K562 (cell line): ENCODE measurements around the gene FOXE1. TPM values are rescaled to one million over a fixed set of nuclear protein-coding genes. Genes with fewer than 3 reads are reported as not detected.

ENCODE experiments used
- ATAC-seq: fragments of 200-7000 bp; cut with Tn5 transposase; 3 replicates; pipeline ENCODE4 v1.9.1; 2020; ENCODE audit warnings: moderate library complexity
- BruUV-seq: library from RNA; stranded (reverse); fragments of 400-500 nt; replicated peaks from 2 replicates; lab custom pipeline; 2021; lab: Mats Ljungman, UMichigan
- CTCF ChIA-PET: fragments of 300-600 bp; formaldehyde crosslinking; extraction: SDS; loops from one replicate; lab custom pipeline; 2021; ENCODE audit warnings: low intra/inter-chr PET ratio; lab: Yijun Ruan, JAX
- POLR2A ChIA-PET: fragments of 300-600, 350-650 bp; sonication (Branson Sonifier 250); formaldehyde crosslinking; extraction: SDS; loops from one replicate; lab custom pipeline; 2021; ENCODE audit warnings: antibody characterized with exemption, inconsistent platforms; lab: Yijun Ruan, JAX
- DNase-seq, 4 experiments: peaks; one replicate each; pipeline versions ENCODE4 v3.0.0 to v3.0.0-alpha.2; 2011 to 2018; ENCODE audit warnings: low spot score in 3 of 4, mixed read lengths in 3 of 4; ENCODE audit errors: extremely low read depth in 1 of 4
- FAIRE-seq: peaks from 2 replicates; lab custom pipeline; 2011; peaks lifted over from hg19 to GRCh38; lab: Jason Lieb, UNC
- H2AFZ ChIP-seq: 2 replicates; pipeline ENCODE4 v1.6.0; 2011; ENCODE audit warnings: low read depth, low read length, control low read depth, inconsistent platforms
- H3K27ac ChIP-seq: fragments of 200-600 bp; 3 replicates; pipeline ENCODE4 v1.8.0; 2011; ENCODE audit warnings: low read depth, mild to moderate bottlenecking, control low read depth, inconsistent platforms, low read length, moderate library complexity, mixed read lengths; ENCODE audit errors: extremely low read depth
- H3K27me3 ChIP-seq, 2 experiments: fragments of 300-600 bp in 1 of 2; 2 replicates in 1 of 2; 3 replicates in 1 of 2; pipeline versions ENCODE4 v1.6.0 to v1.8.0; 2011; ENCODE audit warnings: inconsistent platforms in 2 of 2, low read length in 2 of 2, mild to moderate bottlenecking in 1 of 2, mixed read lengths in 1 of 2, moderate library complexity in 1 of 2; ENCODE audit not compliant: control insufficient read depth in 2 of 2, insufficient read depth in 2 of 2
- H3K36me3 ChIP-seq: fragments of 300-600 bp; 3 replicates; pipeline ENCODE4 v1.8.0; 2011; ENCODE audit warnings: mild to moderate bottlenecking, low read length, inconsistent platforms; ENCODE audit not compliant: control insufficient read depth, insufficient read depth
- H3K4me1 ChIP-seq, 2 experiments: fragments of 200-600 bp in 1 of 2; replicated peaks in 1 of 2; 2 replicates in 1 of 2; 3 replicates in 1 of 2; pipeline versions ENCODE4 v1.5.1 to v1.8.0; 2011; ENCODE audit warnings: inconsistent platforms in 2 of 2, low read length in 2 of 2, mild to moderate bottlenecking in 1 of 2, mixed read lengths in 1 of 2, moderate library complexity in 1 of 2; ENCODE audit not compliant: control insufficient read depth in 2 of 2, insufficient read depth in 2 of 2
- H3K4me2 ChIP-seq: 2 replicates; pipeline ENCODE4 v1.6.1; 2011; ENCODE audit warnings: low read length, control low read depth, inconsistent platforms, mixed read lengths; ENCODE audit not compliant: insufficient read depth
- H3K4me3 ChIP-seq: fragments of 200-600 bp; sonication (generic), shearing (Covaris generic); 2 replicates; pipeline ENCODE4 v1.5.1; 2016; ENCODE audit warnings: control low read depth, inconsistent platforms
- H3K79me2 ChIP-seq: fragments of 200-600 bp; 3 replicates; pipeline ENCODE4 v1.8.0; 2011; ENCODE audit warnings: low read length, inconsistent platforms; ENCODE audit not compliant: control insufficient read depth, insufficient read depth
- H3K9ac ChIP-seq, 2 experiments: 2 replicates each; pipeline versions ENCODE4 v1.6.0 to v1.6.1; 2011; ENCODE audit warnings: low read depth in 2 of 2, low read length in 2 of 2, control low read depth in 1 of 2, inconsistent platforms in 1 of 2, mild to moderate bottlenecking in 1 of 2, mixed read lengths in 1 of 2; ENCODE audit not compliant: insufficient read depth in 1 of 2
- H3K9me1 ChIP-seq: one replicate; pipeline ENCODE4 v1.6.0; 2011; ENCODE audit warnings: inconsistent platforms, mild to moderate bottlenecking, low read length, moderate library complexity; ENCODE audit not compliant: control insufficient read depth, insufficient read depth
- H3K9me3 ChIP-seq: replicated peaks from 2 replicates; pipeline ENCODE4 v1.5.1; 2011; ENCODE audit warnings: low read depth, low read length, inconsistent platforms; ENCODE audit not compliant: control insufficient read depth, insufficient read depth
- H4K20me1 ChIP-seq: replicated peaks from 2 replicates; pipeline ENCODE4 v1.6.1; 2011; ENCODE audit warnings: low read length, inconsistent platforms, mixed read lengths; ENCODE audit not compliant: control insufficient read depth, insufficient read depth
- CTCF ChIP-seq, 3 experiments: IDR thresholded peaks in 2 of 3; conservative IDR thresholded peaks in 1 of 3; 2 replicates each; pipeline ENCODE4 v1.5.1; 2011 to 2012; ENCODE audit warnings: low read length in 3 of 3, mild to moderate bottlenecking in 3 of 3, control low read depth in 2 of 3, improper control_type of control experiment in 1 of 3, inconsistent platforms in 1 of 3, low read depth in 1 of 3, mixed read lengths in 1 of 3, moderate library complexity in 1 of 3; ENCODE audit not compliant: insufficient read depth in 2 of 3
- E2F6 ChIP-seq, 2 experiments: IDR thresholded peaks; 2 replicates each; pipeline ENCODE4 v1.6.1; 2011; ENCODE audit warnings: borderline replicate concordance in 1 of 2, control low read depth in 1 of 2, low read depth in 1 of 2, low read length in 1 of 2, mild to moderate bottlenecking in 1 of 2, mixed read lengths in 1 of 2, moderate library complexity in 1 of 2; ENCODE audit not compliant: insufficient read depth in 1 of 2, insufficient read length in 1 of 2, poor library complexity in 1 of 2, severe bottlenecking in 1 of 2; ENCODE audit errors: extremely low read depth in 1 of 2
- MXD1 ChIP-seq: fragments of 250-450 bp; sonication (Bioruptor Pico); IDR thresholded peaks from 2 replicates; pipeline ENCODE4 v1.8.0; 2021; ENCODE audit warnings: borderline replicate concordance, mild to moderate bottlenecking, moderate library complexity; ENCODE audit not compliant: poor library complexity, severe bottlenecking
- NONO ChIP-seq, 2 experiments: fragments of 200-400 bp in 1 of 2; fragments of 450-650 bp in 1 of 2; formaldehyde crosslinking in 1 of 2; IDR thresholded peaks; 2 replicates each; pipeline ENCODE4 v1.6.1; 2017; ENCODE audit warnings: low read depth in 2 of 2, mild to moderate bottlenecking in 2 of 2, moderate library complexity in 2 of 2, low read length in 1 of 2
- POLR2H ChIP-seq: IDR thresholded peaks from 2 replicates; pipeline ENCODE4 v1.6.1; 2016; ENCODE audit warnings: missing genetic modification characterization, low read depth, mild to moderate bottlenecking, control low read depth, missing compliant biosample characterization, moderate library complexity
- POLR3A ChIP-seq: IDR thresholded peaks from 2 replicates; pipeline ENCODE4 v1.6.1; 2011; ENCODE audit warnings: borderline replicate concordance, mild to moderate bottlenecking, moderate library complexity; ENCODE audit not compliant: insufficient read length, insufficient read depth; ENCODE audit errors: extremely low read depth
- RAD21 ChIP-seq, 2 experiments: fragments of 250-450 bp in 1 of 2; fragments of 450-650 bp in 1 of 2; sonication (Bioruptor Pico) in 1 of 2; formaldehyde crosslinking in 1 of 2; IDR thresholded peaks in 1 of 2; conservative IDR thresholded peaks in 1 of 2; 2 replicates each; pipeline versions ENCODE4 v1.4.0 to v1.8.0; 2020 to 2022; ENCODE audit warnings: mild to moderate bottlenecking in 2 of 2, moderate library complexity in 1 of 2
- ZNF12 ChIP-seq: sonication (generic); formaldehyde crosslinking; IDR thresholded peaks from 2 replicates; pipeline ENCODE4 v1.4.0; 2020; ENCODE audit warnings: mild to moderate bottlenecking, missing genetic modification reagents
- ZNF778 ChIP-seq: fragments of 450-650 bp; formaldehyde crosslinking; IDR thresholded peaks from 2 replicates; pipeline ENCODE4 v1.4.0; 2020; ENCODE audit warnings: mild to moderate bottlenecking, moderate library complexity
- WGBS: fragments of 100-300 bp; shearing (Covaris generic); methylation state at CpG from one replicate; pipeline ENCODE4 v1.1.6; 2016; ENCODE audit warnings: low coverage, mixed read lengths; ENCODE audit not compliant: insufficient coverage; ENCODE audit errors: missing lambda C conversion rate; 5-methylcytosine and 5-hydroxymethylcytosine counted together
- in situ Hi-C: fragments of 300-500 bp; cut with MboI; formaldehyde crosslinking; loops from 4 replicates; pipeline ENCODE4 v1.15.0; 2018; ENCODE audit warnings: inconsistent platforms, mixed read lengths
- intact Hi-C: fragments of 100-400 bp; cut with micrococcal nuclease; formaldehyde crosslinking; loops from 2 replicates; pipeline ENCODE4 v1.14.2; 2022
- polyA plus RNA-seq, 8 experiments: library from polyadenylated mRNA; depleted of rRNA in 4 of 8; stranded (reverse) in 5 of 8; unstranded in 3 of 8; fragments of >200 nt; fragmentation: Nextera tagmentation in 2 of 8; fragmentation: Illumina TruSeq in 1 of 8; extraction: Ambion mirVana in 2 of 8; extraction: Trizol in 1 of 8; gene quantifications; 2 replicates each; pipeline versions ENCODE4 v1.2.1 to v1.2.3, GENCODE V29; 2011 to 2014; ENCODE audit warnings: inconsistent platforms in 1 of 8, missing spikeins in 1 of 8
- total RNA-seq, 7 experiments: library from RNA; depleted of rRNA in 6 of 7; stranded (reverse); fragments of >200 nt in 6 of 7; fragmentation: Illumina TruSeq in 2 of 7; extraction: Trizol in 2 of 7; gene quantifications; 2 replicates each; pipeline versions ENCODE4 v1.2.1 to v1.2.3, GENCODE V29; 2011 to 2021; ENCODE audit warnings: low replicate concordance in 1 of 7

Gene FOXE1
- total and polyA plus RNA-seq, 9 of the 15 experiments (the other 6 are each of a cell fraction or from before 2014, with no cell fraction given): not detected

- no peaks in the 10 kb centered on the region for H4K20me1 ChIP-seq
- TF ChIP-seq E2F6 (IDR thresholded peaks at IDR 0.05; ENCODE audit: borderline replicate concordance in 1 of 2, extremely low read depth in 1 of 2, insufficient read depth in 1 of 2, insufficient read length in 1 of 2, low read depth in 1 of 2, low read length in 1 of 2, poor library complexity in 1 of 2, severe bottlenecking in 1 of 2) (no peak), ZNF778 (no peak), NONO (IDR thresholded peaks at IDR 0.05; ENCODE audit: low read depth in 2 of 2, low read length in 1 of 2) (no peak), RAD21 (CRISPR knock-in tag; conservative IDR thresholded peaks at IDR 0.05 in 1 of 2, IDR thresholded peaks at IDR 0.05 in 1 of 2) (peak in 1 of 2 experiments; percentile 36; a peak in 1 of 4 replicates), CTCF (IDR thresholded peaks at IDR 0.05 in 2 of 3, conservative IDR thresholded peaks at IDR 0.05 in 1 of 3; ENCODE audit: insufficient read depth in 2 of 3, low read depth in 1 of 3, low read length in 3 of 3) (peak; percentile 16 to 29 (median 26); a peak in 3 of 6 replicates), ZNF12 (CRISPR knock-in tag) (no peak), POLR2H (tag) (no peak), POLR3A (no peak), MXD1 (CRISPR knock-in tag) (no peak)
- no peak overlapping the region for H3K4me2 ChIP-seq
- no peak overlapping the region for H3K4me3 ChIP-seq
- no TSS peak for BruUV-seq
- ChIA-PET POLR2A (no interaction called here), CTCF (no interaction called here)
- no peaks in the 10 kb centered on the region for H3K4me1 ChIP-seq
- H3K36me3 ChIP-seq: no peaks in the 10 kb centered on the region
- in situ Hi-C loops: loop anchor here (10.0 kb wide), 1 partner anchor 168 kb away; no protein-coding TSS in a partner anchor
- 5% methylated on average over 2 of the region's 2 CpGs for WGBS
- no peak overlapping the region for H3K27ac ChIP-seq
- no peaks in the 10 kb centered on the region for H3K79me2 ChIP-seq
- FAIRE-seq (no peak), ATAC-seq (no peak), DNase-seq (no peak)
- no peak overlapping the region for H2AFZ ChIP-seq
- H3K9ac ChIP-seq: no peak overlapping the region
- H3K9me1 ChIP-seq: no peaks in the 10 kb centered on the region
- intact Hi-C loops: loop anchor here (10.0 kb wide), 1 partner anchor 428 kb away; no protein-coding TSS in a partner anchor
- H3K9me3 ChIP-seq: no peaks in the 10 kb centered on the region
- H3K27me3 ChIP-seq: peaks cover 4 to 16% of the 10 kb centered on the region in 2 experiments; a peak in 3 of 5 replicates
These were observed 39.4 kb downstream of the FOXE1 start for GRCh38 chr9:97892421-97892820.
